NCI-H2227 treated with DMSO at 0.1 percent for 48 hours (cell line): Measurements from ENCODE around the gene OR6N1.

Source experiments
- DNase-seq: peaks from one replicate; lab custom pipeline; 2025; lab: John Stamatoyannopoulos, UW

The OR6N1 gene

GRCh38 chr1:158752155-158752712 is 19.8 kb downstream of the OR6N1 start:
- no peak for DNase-seq

- DNase-seq: no peak
These were observed 36.1 kb downstream of the OR6N1 start for GRCh38 chr1:158735848-158736247.

GRCh38 chr1:158732524-158732923 is 39.5 kb downstream of the OR6N1 start:
- no peak for DNase-seq

GRCh38 chr1:158731707-158732106 is 40.3 kb downstream of the OR6N1 start:
- no peak for DNase-seq

GRCh38 chr1:158730453-158730852 is 41.5 kb downstream of the OR6N1 start:
- DNase-seq: no peak

GRCh38 chr1:158728510-158729225 is 43.3 kb downstream of the OR6N1 start:
- no peak for DNase-seq

GRCh38 chr1:158724442-158724841 is 47.6 kb downstream of the OR6N1 start:
- DNase-seq: no peak

- DNase-seq: no peak
These were observed 51.4 kb downstream of the OR6N1 start, which contains the start of gene OR6K3 for GRCh38 chr1:158720620-158721019. TSS of gene OR6K3 (minus strand) at chr1:158720720. CDS start at chr1:158718115, 2,605 bp downstream.

GRCh38 chr1:158719664-158720063 is 52.3 kb downstream of the OR6N1 start:
- DNase-seq: no peak

- DNase-seq: no peak
These were observed 54.7 kb downstream of the OR6N1 start for GRCh38 chr1:158717344-158717743.

GRCh38 chr1:158716335-158716734 is 55.7 kb downstream of the OR6N1 start:
- DNase-seq: no peak

GRCh38 chr1:158714754-158715153 is 57.2 kb downstream of the OR6N1 start:
- no peak for DNase-seq
